NCI-H1694 (cell line): ENCODE results near the gene ITSN1.
A peak's percentile ranks its signal among the peaks of the same experiment; 100 is the strongest.

Source experiments
- DNase-seq: peaks from one replicate; lab custom pipeline; 2025; lab: John Stamatoyannopoulos, UW

Gene ITSN1

GRCh38 chr21:33839167-33839716 lies 196.9 kb downstream of the ITSN1 start:
- DNase-seq, result no peak

- DNase-seq, result no peak
Observed at GRCh38 chr21:33839806-33840205, 197.5 kb downstream of the ITSN1 start.

GRCh38 chr21:33840771-33841170 lies 198.5 kb downstream of the ITSN1 start:
- DNase-seq, result no peak

GRCh38 chr21:33841561-33841960 lies 199.3 kb downstream of the ITSN1 start:
- DNase-seq, result no peak

GRCh38 chr21:33843216-33843615 lies 200.9 kb downstream of the ITSN1 start:
- no peak for DNase-seq

- DNase-seq, result no peak
Observed at GRCh38 chr21:33844104-33844889, 202.0 kb downstream of the ITSN1 start.

GRCh38 chr21:33844890-33845205 lies 202.5 kb downstream of the ITSN1 start:
- no peak for DNase-seq

GRCh38 chr21:33846141-33846540 lies 203.8 kb downstream of the ITSN1 start:
- DNase-seq, result no peak

- DNase-seq, result no peak
Observed at GRCh38 chr21:33847588-33848248, 205.4 kb downstream of the ITSN1 start.

- no peak for DNase-seq
Observed at GRCh38 chr21:33848249-33848953, 206.1 kb downstream of the ITSN1 start.

- DNase-seq, result no peak
Observed at GRCh38 chr21:33849834-33850233, 207.5 kb downstream of the ITSN1 start.

GRCh38 chr21:33850401-33850800 lies 208.1 kb downstream of the ITSN1 start:
- no peak for DNase-seq

GRCh38 chr21:33850985-33851384 lies 208.7 kb downstream of the ITSN1 start:
- DNase-seq, result no peak

GRCh38 chr21:33852485-33852884 lies 210.2 kb downstream of the ITSN1 start:
- no peak for DNase-seq

- no peak for DNase-seq
Observed at GRCh38 chr21:33854604-33855003, 212.3 kb downstream of the ITSN1 start.

GRCh38 chr21:33855190-33855589 lies 212.9 kb downstream of the ITSN1 start:
- no peak for DNase-seq

GRCh38 chr21:33856893-33857527 lies 214.7 kb downstream of the ITSN1 start:
- peak; percentile 57 for DNase-seq

- no peak for DNase-seq
Observed at GRCh38 chr21:33857846-33858666, 215.8 kb downstream of the ITSN1 start.

GRCh38 chr21:33858667-33859372 lies 216.5 kb downstream of the ITSN1 start:
- DNase-seq, result no peak

- DNase-seq, result no peak
Observed at GRCh38 chr21:33859373-33860102, 217.2 kb downstream of the ITSN1 start.
